Hepatocyte (in vitro differentiated cells): Measurements from ENCODE around the gene OTUD5. TPM values are rescaled to one million over a fixed set of nuclear protein-coding genes. Genes with fewer than 3 reads are reported as not detected.

Source experiments
- DNase-seq: peaks from one replicate; pipeline ENCODE4 v3.0.0-alpha.2; 2016; ENCODE audit warnings: low spot score
- H2AFZ ChIP-seq: fragments of 200-600 bp; sonication (generic); 2 replicates; pipeline ENCODE4 v1.6.0; 2016; ENCODE audit warnings: antibody characterized with exemption, mild to moderate bottlenecking
- H3K27ac ChIP-seq: fragments of 200-600 bp; sonication (generic); 2 replicates; pipeline ENCODE4 v1.5.1; 2016; ENCODE audit warnings: mild to moderate bottlenecking
- H3K27me3 ChIP-seq: fragments of 200-600 bp; sonication (generic); 2 replicates; pipeline ENCODE4 v1.6.1; 2016
- H3K36me3 ChIP-seq: fragments of 200-600 bp; sonication (generic); replicated peaks from 2 replicates; pipeline ENCODE4 v1.5.1; 2016; ENCODE audit warnings: low read depth; ENCODE audit not compliant: insufficient read depth
- H3K4me1 ChIP-seq: fragments of 200-600 bp; sonication (generic); 2 replicates; pipeline ENCODE4 v1.5.1; 2016; ENCODE audit warnings: mild to moderate bottlenecking, moderate library complexity; ENCODE audit not compliant: insufficient read depth
- H3K4me2 ChIP-seq: fragments of 200-600 bp; sonication (generic); 2 replicates; pipeline ENCODE4 v1.6.0; 2016
- H3K4me3 ChIP-seq: fragments of 200-600 bp; sonication (generic); 2 replicates; pipeline ENCODE4 v1.5.1; 2016; ENCODE audit warnings: mild to moderate bottlenecking
- H3K79me2 ChIP-seq: fragments of 200-600 bp; sonication (generic); 2 replicates; pipeline ENCODE4 v1.6.0; 2017; ENCODE audit warnings: mild to moderate bottlenecking
- H3K9me2 ChIP-seq: fragments of 200-600 bp; sonication (generic); replicated peaks from 2 replicates; pipeline ENCODE4 v1.6.0; 2017; ENCODE audit warnings: mild to moderate bottlenecking; ENCODE audit not compliant: insufficient read depth
- H3K9me3 ChIP-seq: fragments of 200-600 bp; sonication (generic); 2 replicates; pipeline ENCODE4 v1.5.1; 2016; ENCODE audit warnings: low read depth, mild to moderate bottlenecking
- H4K20me1 ChIP-seq: fragments of 200-600 bp; sonication (generic); 2 replicates; pipeline ENCODE4 v1.6.0; 2016; ENCODE audit warnings: mild to moderate bottlenecking; ENCODE audit not compliant: insufficient read depth, poor library complexity, severe bottlenecking
- CTCF ChIP-seq: fragments of 200-600 bp; sonication (generic); IDR thresholded peaks from 2 replicates; pipeline ENCODE4 v1.5.1; 2016; ENCODE audit warnings: antibody characterized with exemption, mild to moderate bottlenecking; ENCODE audit not compliant: poor library complexity
- EZH2 ChIP-seq: fragments of 200-600 bp; sonication (generic); IDR thresholded peaks from 2 replicates; pipeline ENCODE4 v1.6.1; 2016; ENCODE audit warnings: antibody characterized with exemption, mild to moderate bottlenecking, borderline replicate concordance
- EZH2phosphoT487 ChIP-seq: fragments of 200-600 bp; sonication (generic); IDR thresholded peaks from one replicate; pipeline ENCODE4 v1.6.1; 2018; ENCODE audit warnings: antibody characterized with exemption, mild to moderate bottlenecking, low read depth, moderate library complexity; ENCODE audit not compliant: unreplicated experiment, severe bottlenecking
- whole genome bisulfite sequencing: methylation state at CpG from one replicate; pipeline ENCODE4 v1.1.6; 2016; ENCODE audit warnings: low lambda C conversion rate; ENCODE audit errors: missing lambda C conversion rate; 5-methylcytosine and 5-hydroxymethylcytosine counted together
- polyA plus RNA-seq: library from polyadenylated mRNA; unstranded; fragments of >200 nt; fragmentation: Nextera tagmentation; extraction: Ambion mirVana; gene quantifications from 2 replicates; pipeline ENCODE4 v1.2.1, GENCODE V29; 2016
- total RNA-seq: library from RNA; depleted of rRNA; stranded (reverse); fragments of >200 nt; gene quantifications from 2 replicates; pipeline ENCODE4 v1.2.3, GENCODE V29; 2014

The OTUD5 gene
- total and polyA plus RNA-seq, 2 experiments from 2014 or later = 32.5 to 51.2 TPM

GRCh38 chrX:48937054-48937907 is 20.1 kb downstream of the OTUD5 start:
- no peak overlapping the region for H3K4me3 ChIP-seq
- no peak for DNase-seq
- peaks cover 6% of the 10 kb centered on the region for H4K20me1 ChIP-seq
- no peaks in the 10 kb centered on the region for H3K9me2 ChIP-seq
- H3K27ac ChIP-seq = peak overlapping the region; percentile 20
- no peaks in the 10 kb centered on the region for H3K4me1 ChIP-seq
- no peak overlapping the region for H2AFZ ChIP-seq
- no peak for TF ChIP-seq EZH2phosphoT487
- peak; percentile 13 for TF ChIP-seq CTCF
- TF ChIP-seq EZH2 = no peak
- no peaks in the 10 kb centered on the region for H3K9me3 ChIP-seq
- H3K36me3 ChIP-seq = no peaks in the 10 kb centered on the region
- H3K27me3 ChIP-seq = no peaks in the 10 kb centered on the region
- peaks cover 30% of the 10 kb centered on the region for H3K79me2 ChIP-seq
- WGBS = 45% methylated on average over 9 of the region's 9 CpGs
- H3K4me2 ChIP-seq = peak overlapping the region; percentile 8

GRCh38 chrX:48936429-48937053 is 20.9 kb downstream of the OTUD5 start:
- Histone ChIP-seq H3K27me3 (no peaks in the 10 kb centered on the region), H3K9me2 (no peaks in the 10 kb centered on the region), H3K27ac (no peak overlapping the region), H3K79me2 (peaks cover 30% of the 10 kb centered on the region), H3K4me3 (no peak overlapping the region), H3K36me3 (no peaks in the 10 kb centered on the region), H4K20me1 (peaks cover 6% of the 10 kb centered on the region), H2AFZ (no peak overlapping the region), H3K9me3 (no peaks in the 10 kb centered on the region), H3K4me2 (peak overlapping the region; percentile 8), H3K4me1 (no peaks in the 10 kb centered on the region)
- no peak for DNase-seq
- TF ChIP-seq CTCF = no peak
- TF ChIP-seq EZH2 = no peak
- no peak for TF ChIP-seq EZH2phosphoT487
- WGBS = 87% methylated on average over 8 of the region's 8 CpGs

- H3K27me3 ChIP-seq = no peaks in the 10 kb centered on the region
- no peak overlapping the region for H3K27ac ChIP-seq
- H3K9me2 ChIP-seq = no peaks in the 10 kb centered on the region
- H3K9me3 ChIP-seq = no peaks in the 10 kb centered on the region
- TF ChIP-seq EZH2phosphoT487 (no peak), CTCF (no peak)
- peaks cover 6% of the 10 kb centered on the region for H4K20me1 ChIP-seq
- no peak overlapping the region for H2AFZ ChIP-seq
- no peak overlapping the region for H3K4me3 ChIP-seq
- H3K4me1 ChIP-seq = no peaks in the 10 kb centered on the region
- H3K79me2 ChIP-seq = peaks cover 22% of the 10 kb centered on the region
- no peaks in the 10 kb centered on the region for H3K36me3 ChIP-seq
- DNase-seq = no peak
- WGBS = 100% methylated on average over 1 of the region's 1 CpG
- H3K4me2 ChIP-seq = no peak overlapping the region
Measured at GRCh38 chrX:48935301-48935670, 22.1 kb downstream of the OTUD5 start.
